K562 (cell line): ENCODE measurements around the gene ZNF521. TPM values are rescaled to one million over a fixed set of nuclear protein-coding genes. Genes with fewer than 3 reads are reported as not detected.

Experiments
- ATAC-seq: fragments of 200-7000 bp; cut with Tn5 transposase; 3 replicates; pipeline ENCODE4 v1.9.1; 2020; ENCODE audit warnings: moderate library complexity
- BruUV-seq: library from RNA; stranded (reverse); fragments of 400-500 nt; replicated peaks from 2 replicates; lab custom pipeline; 2021; lab: Mats Ljungman, UMichigan
- CTCF ChIA-PET: fragments of 300-600 bp; formaldehyde crosslinking; extraction: SDS; loops from one replicate; lab custom pipeline; 2021; ENCODE audit warnings: low intra/inter-chr PET ratio; lab: Yijun Ruan, JAX
- POLR2A ChIA-PET: fragments of 300-600, 350-650 bp; sonication (Branson Sonifier 250); formaldehyde crosslinking; extraction: SDS; loops from one replicate; lab custom pipeline; 2021; ENCODE audit warnings: antibody characterized with exemption, inconsistent platforms; lab: Yijun Ruan, JAX
- DNase-seq, 4 experiments: peaks; one replicate each; pipeline versions ENCODE4 v3.0.0 to v3.0.0-alpha.2; 2011 to 2018; ENCODE audit warnings: low spot score in 3 of 4, mixed read lengths in 3 of 4; ENCODE audit errors: extremely low read depth in 1 of 4
- FAIRE-seq: peaks from 2 replicates; lab custom pipeline; 2011; peaks lifted over from hg19 to GRCh38; lab: Jason Lieb, UNC
- H2AFZ ChIP-seq: 2 replicates; pipeline ENCODE4 v1.6.0; 2011; ENCODE audit warnings: low read depth, low read length, control low read depth, inconsistent platforms
- H3K27ac ChIP-seq: fragments of 200-600 bp; 3 replicates; pipeline ENCODE4 v1.8.0; 2011; ENCODE audit warnings: low read depth, mild to moderate bottlenecking, control low read depth, inconsistent platforms, low read length, moderate library complexity, mixed read lengths; ENCODE audit errors: extremely low read depth
- H3K27me3 ChIP-seq, 2 experiments: fragments of 300-600 bp in 1 of 2; 2 replicates in 1 of 2; 3 replicates in 1 of 2; pipeline versions ENCODE4 v1.6.0 to v1.8.0; 2011; ENCODE audit warnings: inconsistent platforms in 2 of 2, low read length in 2 of 2, mild to moderate bottlenecking in 1 of 2, mixed read lengths in 1 of 2, moderate library complexity in 1 of 2; ENCODE audit not compliant: control insufficient read depth in 2 of 2, insufficient read depth in 2 of 2
- H3K36me3 ChIP-seq: fragments of 300-600 bp; 3 replicates; pipeline ENCODE4 v1.8.0; 2011; ENCODE audit warnings: mild to moderate bottlenecking, low read length, inconsistent platforms; ENCODE audit not compliant: control insufficient read depth, insufficient read depth
- H3K4me1 ChIP-seq, 2 experiments: fragments of 200-600 bp in 1 of 2; replicated peaks in 1 of 2; 2 replicates in 1 of 2; 3 replicates in 1 of 2; pipeline versions ENCODE4 v1.5.1 to v1.8.0; 2011; ENCODE audit warnings: inconsistent platforms in 2 of 2, low read length in 2 of 2, mild to moderate bottlenecking in 1 of 2, mixed read lengths in 1 of 2, moderate library complexity in 1 of 2; ENCODE audit not compliant: control insufficient read depth in 2 of 2, insufficient read depth in 2 of 2
- H3K4me2 ChIP-seq: 2 replicates; pipeline ENCODE4 v1.6.1; 2011; ENCODE audit warnings: low read length, control low read depth, inconsistent platforms, mixed read lengths; ENCODE audit not compliant: insufficient read depth
- H3K4me3 ChIP-seq: fragments of 200-600 bp; sonication (generic), shearing (Covaris generic); 2 replicates; pipeline ENCODE4 v1.5.1; 2016; ENCODE audit warnings: control low read depth, inconsistent platforms
- H3K79me2 ChIP-seq: fragments of 200-600 bp; 3 replicates; pipeline ENCODE4 v1.8.0; 2011; ENCODE audit warnings: low read length, inconsistent platforms; ENCODE audit not compliant: control insufficient read depth, insufficient read depth
- H3K9ac ChIP-seq, 2 experiments: 2 replicates each; pipeline versions ENCODE4 v1.6.0 to v1.6.1; 2011; ENCODE audit warnings: low read depth in 2 of 2, low read length in 2 of 2, control low read depth in 1 of 2, inconsistent platforms in 1 of 2, mild to moderate bottlenecking in 1 of 2, mixed read lengths in 1 of 2; ENCODE audit not compliant: insufficient read depth in 1 of 2
- H3K9me1 ChIP-seq: one replicate; pipeline ENCODE4 v1.6.0; 2011; ENCODE audit warnings: inconsistent platforms, mild to moderate bottlenecking, low read length, moderate library complexity; ENCODE audit not compliant: control insufficient read depth, insufficient read depth
- H3K9me3 ChIP-seq: replicated peaks from 2 replicates; pipeline ENCODE4 v1.5.1; 2011; ENCODE audit warnings: low read depth, low read length, inconsistent platforms; ENCODE audit not compliant: control insufficient read depth, insufficient read depth
- H4K20me1 ChIP-seq: replicated peaks from 2 replicates; pipeline ENCODE4 v1.6.1; 2011; ENCODE audit warnings: low read length, inconsistent platforms, mixed read lengths; ENCODE audit not compliant: control insufficient read depth, insufficient read depth
- BCL6 ChIP-seq: fragments of 250-450 bp; sonication (Bioruptor Pico); IDR thresholded peaks from 2 replicates; pipeline ENCODE4 v1.4.0; 2020
- BMI1 ChIP-seq: fragments of 150-350 bp; IDR thresholded peaks from 2 replicates; pipeline ENCODE4 v1.6.1; 2014; ENCODE audit warnings: low read length
- BRD4 ChIP-seq: fragments of 200-600 bp; sonication (generic); IDR thresholded peaks from 2 replicates; pipeline ENCODE4 v1.6.1; 2017; ENCODE audit warnings: inconsistent platforms
- CBX3 ChIP-seq, 2 experiments: IDR thresholded peaks; 1 replicate in 1 of 2; 2 replicates in 1 of 2; pipeline ENCODE4 v1.6.1; 2012; ENCODE audit warnings: inconsistent platforms in 2 of 2, low read length in 2 of 2, borderline replicate concordance in 1 of 2, control low read depth in 1 of 2
- CHD2 ChIP-seq: IDR thresholded peaks from 2 replicates; pipeline ENCODE4 v1.6.1; 2011; ENCODE audit warnings: low read depth, low read length
- DNMT1 ChIP-seq: fragments of 450-650 bp; IDR thresholded peaks from 2 replicates; pipeline ENCODE4 v1.6.1; 2016; ENCODE audit warnings: antibody characterized with exemption, mild to moderate bottlenecking
- EHMT2 ChIP-seq: fragments of 450-650 bp; IDR thresholded peaks from 2 replicates; pipeline ENCODE4 v1.6.1; 2018; ENCODE audit warnings: antibody characterized with exemption
- FOXP1 ChIP-seq: sonication (generic); formaldehyde crosslinking; IDR thresholded peaks from 2 replicates; pipeline ENCODE4 v1.8.0; 2022; ENCODE audit warnings: mild to moderate bottlenecking, missing genetic modification reagents
- HCFC1 ChIP-seq: IDR thresholded peaks from 2 replicates; pipeline ENCODE4 v1.6.1; 2012; ENCODE audit warnings: low read depth, low read length, improper control_type of control experiment
- HMG20B ChIP-seq: fragments of 250-450 bp; sonication (Bioruptor Pico); IDR thresholded peaks from 2 replicates; pipeline ENCODE4 v1.5.0; 2021; ENCODE audit warnings: mild to moderate bottlenecking
- NR2C1 ChIP-seq, 2 experiments: fragments of 450-650 bp; IDR thresholded peaks; 2 replicates each; pipeline ENCODE4 v1.6.1; 2017; ENCODE audit warnings: mild to moderate bottlenecking in 2 of 2, antibody characterized with exemption in 1 of 2, inconsistent platforms in 1 of 2, missing compliant biosample characterization in 1 of 2, missing genetic modification characterization in 1 of 2
- SAFB2 ChIP-seq: fragments of 200-400 bp; formaldehyde crosslinking; IDR thresholded peaks from 2 replicates; pipeline ENCODE4 v1.6.1; 2018; ENCODE audit warnings: borderline replicate concordance, low read length, low read depth, moderate library complexity; ENCODE audit not compliant: severe bottlenecking
- SUPT5H ChIP-seq: fragments of 450-650 bp; IDR thresholded peaks from 2 replicates; pipeline ENCODE4 v1.6.1; 2016
- TCF3 ChIP-seq: sonication (generic); formaldehyde crosslinking; IDR thresholded peaks from 2 replicates; pipeline ENCODE4 v1.4.0; 2020; ENCODE audit warnings: mild to moderate bottlenecking, missing genetic modification reagents
- TCF7 ChIP-seq: sonication (generic); IDR thresholded peaks from 2 replicates; pipeline ENCODE4 v1.6.1; 2016; ENCODE audit warnings: antibody characterized with exemption, borderline replicate concordance
- TRIM24 ChIP-seq, 2 experiments: fragments of 450-650 bp; IDR thresholded peaks; 2 replicates each; pipeline ENCODE4 v1.6.1; 2016
- ZFP1 ChIP-seq: fragments of 450-650 bp; formaldehyde crosslinking; IDR thresholded peaks from 2 replicates; pipeline ENCODE4 v1.4.0; 2020; ENCODE audit warnings: mild to moderate bottlenecking, mixed read lengths
- ZKSCAN8 ChIP-seq: fragments of 200-800 bp; sonication (Bioruptor generic); IDR thresholded peaks from 2 replicates; pipeline ENCODE4 v1.6.1; 2016; ENCODE audit warnings: missing genetic modification characterization, missing compliant biosample characterization
- ZNF217 ChIP-seq: sonication (generic); formaldehyde crosslinking; IDR thresholded peaks from 2 replicates; pipeline ENCODE4 v1.8.0; 2022; ENCODE audit warnings: mild to moderate bottlenecking, missing genetic modification reagents
- ZNF696 ChIP-seq: fragments of 250-450 bp; sonication (Bioruptor Pico); conservative IDR thresholded peaks from 2 replicates; pipeline ENCODE4 v1.4.0; 2020; ENCODE audit warnings: mild to moderate bottlenecking, moderate library complexity
- WGBS: fragments of 100-300 bp; shearing (Covaris generic); methylation state at CpG from one replicate; pipeline ENCODE4 v1.1.6; 2016; ENCODE audit warnings: low coverage, mixed read lengths; ENCODE audit not compliant: insufficient coverage; ENCODE audit errors: missing lambda C conversion rate; 5-methylcytosine and 5-hydroxymethylcytosine counted together
- in situ Hi-C: fragments of 300-500 bp; cut with MboI; formaldehyde crosslinking; loops from 4 replicates; pipeline ENCODE4 v1.15.0; 2018; ENCODE audit warnings: inconsistent platforms, mixed read lengths
- intact Hi-C: fragments of 100-400 bp; cut with micrococcal nuclease; formaldehyde crosslinking; loops from 2 replicates; pipeline ENCODE4 v1.14.2; 2022
- polyA plus RNA-seq, 8 experiments: library from polyadenylated mRNA; depleted of rRNA in 4 of 8; stranded (reverse) in 5 of 8; unstranded in 3 of 8; fragments of >200 nt; fragmentation: Nextera tagmentation in 2 of 8; fragmentation: Illumina TruSeq in 1 of 8; extraction: Ambion mirVana in 2 of 8; extraction: Trizol in 1 of 8; gene quantifications; 2 replicates each; pipeline versions ENCODE4 v1.2.1 to v1.2.3, GENCODE V29; 2011 to 2014; ENCODE audit warnings: inconsistent platforms in 1 of 8, missing spikeins in 1 of 8
- total RNA-seq, 7 experiments: library from RNA; depleted of rRNA in 6 of 7; stranded (reverse); fragments of >200 nt in 6 of 7; fragmentation: Illumina TruSeq in 2 of 7; extraction: Trizol in 2 of 7; gene quantifications; 2 replicates each; pipeline versions ENCODE4 v1.2.1 to v1.2.3, GENCODE V29; 2011 to 2021; ENCODE audit warnings: low replicate concordance in 1 of 7
- TF ChIP-seq, protein P1 (sequence below), 3 experiments: fragments of 200-800 bp in 1 of 3; sonication (Bioruptor generic) in 1 of 3; sonication (generic) in 1 of 3; formaldehyde crosslinking in 1 of 3; IDR thresholded peaks; 2 replicates each; pipeline versions ENCODE4 v1.6.1 to v1.8.0; 2016 to 2022; ENCODE audit warnings: mild to moderate bottlenecking in 2 of 3, missing compliant biosample characterization in 2 of 3, missing genetic modification characterization in 2 of 3, missing genetic modification reagents in 1 of 3
- TF ChIP-seq, protein P2 (sequence below), 2 experiments: fragments of 450-650 bp; conservative IDR thresholded peaks; 2 replicates each; pipeline ENCODE4 v1.6.1; 2017; ENCODE audit warnings: mild to moderate bottlenecking in 2 of 2, moderate library complexity in 2 of 2

The ZNF521 gene
- total and polyA plus RNA-seq, 9 of the 15 experiments (the other 6 are each of a cell fraction or from before 2014, with no cell fraction given) = 1.2 to 5.8 (median 1.6) TPM

DNA sequence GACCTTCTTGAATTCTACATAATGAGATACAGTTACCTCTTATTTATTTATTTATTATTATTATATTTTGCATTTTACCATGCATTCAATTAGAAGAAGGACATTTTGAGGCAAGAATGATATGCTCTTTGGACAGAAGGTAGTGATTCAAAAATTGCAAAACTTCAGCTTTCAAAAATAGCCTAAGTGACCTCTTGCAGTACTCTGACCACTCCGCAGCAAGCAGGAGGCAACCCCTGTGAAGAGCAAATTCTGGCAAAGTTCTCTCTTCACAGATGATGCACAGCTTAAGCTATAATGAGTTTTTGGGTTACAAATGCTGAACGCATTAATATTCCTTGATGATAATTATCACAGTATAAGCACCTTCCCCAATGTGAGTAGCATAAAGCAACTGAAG lies 170.0 kb downstream of the ZNF521 start (continued):
- TF ChIP-seq ZFP1 (no peak), CBX3 (IDR thresholded peaks at IDR 0.05; ENCODE audit: borderline replicate concordance in 1 of 2, low read length in 2 of 2) (no peak), EHMT2 (no peak), TRIM24 (IDR thresholded peaks at IDR 0.05) (no peak), TCF3 (CRISPR knock-in tag) (no peak)

DNA sequence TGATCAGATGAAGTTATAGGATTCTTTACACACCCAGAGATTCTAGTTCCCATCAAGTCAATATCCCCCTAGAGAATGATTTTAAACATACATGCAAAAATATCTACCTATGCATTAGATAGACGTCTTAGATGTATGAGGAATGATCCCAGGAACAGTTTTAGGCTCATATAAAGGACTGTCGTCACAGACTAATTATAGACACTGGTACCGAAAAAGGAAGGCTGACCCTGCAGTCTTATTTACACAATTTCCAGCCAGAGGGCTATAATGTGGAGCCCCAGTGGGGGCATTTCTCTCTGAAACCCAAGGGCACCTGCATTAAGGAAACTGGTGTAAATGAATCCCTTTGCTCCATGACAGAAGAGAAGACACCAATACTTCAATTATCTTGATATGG lies 170.4 kb downstream of the ZNF521 start:
- Histone ChIP-seq H3K4me2 (no peak overlapping the region), H3K36me3 (no peaks in the 10 kb centered on the region), H3K4me3 (no peak overlapping the region), H2AFZ (no peak overlapping the region), H3K4me1 (no peaks in the 10 kb centered on the region), H3K9me3 (no peaks in the 10 kb centered on the region), H4K20me1 (no peaks in the 10 kb centered on the region), H3K79me2 (no peaks in the 10 kb centered on the region), H3K9me1 (no peaks in the 10 kb centered on the region), H3K27me3 (no peaks in the 10 kb centered on the region), H3K27ac (no peak overlapping the region), H3K9ac (no peak overlapping the region)
- 0% methylated on average over 3 of the region's 3 CpGs for WGBS
- no peak for TF ChIP-seq ZKSCAN8 (CRISPR knock-in tag)
- TF ChIP-seq, protein P1, sequence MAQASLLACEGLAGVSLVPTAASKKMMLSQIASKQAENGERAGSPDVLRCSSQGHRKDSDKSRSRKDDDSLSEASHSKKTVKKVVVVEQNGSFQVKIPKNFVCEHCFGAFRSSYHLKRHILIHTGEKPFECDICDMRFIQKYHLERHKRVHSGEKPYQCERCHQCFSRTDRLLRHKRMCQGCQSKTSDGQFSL (CRISPR knock-in tag; IDR thresholded peaks at IDR 0.05) = no peak
- TF ChIP-seq, protein P1 (tag; IDR thresholded peaks at IDR 0.05) = no peak
- TF ChIP-seq ZNF696 (CRISPR knock-in tag) = no peak
- no peak for TF ChIP-seq BCL6 (CRISPR knock-in tag)
- TF ChIP-seq CHD2 = no peak
- no peak for TF ChIP-seq SAFB2
- no peak for TF ChIP-seq BMI1
- TF ChIP-seq FOXP1 (CRISPR knock-in tag) = no peak
- no peak for TF ChIP-seq ZNF217
- TF ChIP-seq NR2C1 (IDR thresholded peaks at IDR 0.05) = no peak
- no peak for TF ChIP-seq NR2C1 (tag; IDR thresholded peaks at IDR 0.05)
- TF ChIP-seq BRD4 = no peak
- TF ChIP-seq, protein P2, sequence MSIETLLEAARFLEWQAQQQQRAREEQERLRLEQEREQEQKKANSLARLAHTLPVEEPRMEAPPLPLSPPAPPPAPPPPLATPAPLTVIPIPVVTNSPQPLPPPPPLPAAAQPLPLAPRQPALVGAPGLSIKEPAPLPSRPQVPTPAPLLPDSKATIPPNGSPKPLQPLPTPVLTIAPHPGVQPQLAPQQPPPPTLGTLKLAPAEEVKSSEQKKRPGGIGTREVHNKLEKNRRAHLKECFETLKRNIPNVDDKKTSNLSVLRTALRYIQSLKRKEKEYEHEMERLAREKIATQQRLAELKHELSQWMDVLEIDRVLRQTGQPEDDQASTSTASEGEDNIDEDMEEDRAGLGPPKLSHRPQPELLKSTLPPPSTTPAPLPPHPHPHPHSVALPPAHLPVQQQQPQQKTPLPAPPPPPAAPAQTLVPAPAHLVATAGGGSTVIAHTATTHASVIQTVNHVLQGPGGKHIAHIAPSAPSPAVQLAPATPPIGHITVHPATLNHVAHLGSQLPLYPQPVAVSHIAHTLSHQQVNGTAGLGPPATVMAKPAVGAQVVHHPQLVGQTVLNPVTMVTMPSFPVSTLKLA (conservative IDR thresholded peaks at IDR 0.05) = no peak
- TF ChIP-seq SUPT5H = no peak
- no peak for TF ChIP-seq HCFC1
- TF ChIP-seq TCF7 = no peak
- no peak for TF ChIP-seq HMG20B (CRISPR knock-in tag)
- no peak for TF ChIP-seq DNMT1
- ATAC-seq (no peak), FAIRE-seq (no peak), DNase-seq (no peak)
- in situ Hi-C loops = no loop called here
- ChIA-PET CTCF (no interaction called here), POLR2A (no interaction called here)
- intact Hi-C loops = no loop called here
- BruUV-seq = no TSS peak
